ENCODE data around the gene GAMT. TPM values are rescaled to one million over a fixed set of nuclear protein-coding genes. Genes with fewer than 3 reads are reported as not detected.
A peak's percentile ranks its signal among the peaks of the same experiment; 100 is the strongest.

Gene GAMT
- total and polyA plus RNA-seq, 2 experiments from 2014 or later, result 21.5 to 36.9 TPM

DNA sequence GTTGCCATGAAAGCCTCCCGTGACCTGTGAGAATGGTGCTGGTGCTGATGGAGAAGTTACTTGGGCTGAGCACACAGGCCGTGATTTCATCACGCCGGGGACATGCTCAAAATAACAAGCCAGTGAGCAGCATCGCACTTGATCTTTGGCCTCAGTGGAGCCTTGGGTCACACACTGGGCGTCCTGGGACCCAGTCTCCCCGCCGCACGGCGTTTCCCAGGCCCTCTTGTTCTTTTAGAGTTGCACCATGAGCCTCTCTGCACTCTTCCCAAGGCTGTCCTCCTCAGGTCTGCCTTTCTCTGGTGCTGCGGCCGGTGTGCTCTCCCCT, 27.1 kb downstream of the GAMT start (continued):
- TF ChIP-seq, protein P1, sequence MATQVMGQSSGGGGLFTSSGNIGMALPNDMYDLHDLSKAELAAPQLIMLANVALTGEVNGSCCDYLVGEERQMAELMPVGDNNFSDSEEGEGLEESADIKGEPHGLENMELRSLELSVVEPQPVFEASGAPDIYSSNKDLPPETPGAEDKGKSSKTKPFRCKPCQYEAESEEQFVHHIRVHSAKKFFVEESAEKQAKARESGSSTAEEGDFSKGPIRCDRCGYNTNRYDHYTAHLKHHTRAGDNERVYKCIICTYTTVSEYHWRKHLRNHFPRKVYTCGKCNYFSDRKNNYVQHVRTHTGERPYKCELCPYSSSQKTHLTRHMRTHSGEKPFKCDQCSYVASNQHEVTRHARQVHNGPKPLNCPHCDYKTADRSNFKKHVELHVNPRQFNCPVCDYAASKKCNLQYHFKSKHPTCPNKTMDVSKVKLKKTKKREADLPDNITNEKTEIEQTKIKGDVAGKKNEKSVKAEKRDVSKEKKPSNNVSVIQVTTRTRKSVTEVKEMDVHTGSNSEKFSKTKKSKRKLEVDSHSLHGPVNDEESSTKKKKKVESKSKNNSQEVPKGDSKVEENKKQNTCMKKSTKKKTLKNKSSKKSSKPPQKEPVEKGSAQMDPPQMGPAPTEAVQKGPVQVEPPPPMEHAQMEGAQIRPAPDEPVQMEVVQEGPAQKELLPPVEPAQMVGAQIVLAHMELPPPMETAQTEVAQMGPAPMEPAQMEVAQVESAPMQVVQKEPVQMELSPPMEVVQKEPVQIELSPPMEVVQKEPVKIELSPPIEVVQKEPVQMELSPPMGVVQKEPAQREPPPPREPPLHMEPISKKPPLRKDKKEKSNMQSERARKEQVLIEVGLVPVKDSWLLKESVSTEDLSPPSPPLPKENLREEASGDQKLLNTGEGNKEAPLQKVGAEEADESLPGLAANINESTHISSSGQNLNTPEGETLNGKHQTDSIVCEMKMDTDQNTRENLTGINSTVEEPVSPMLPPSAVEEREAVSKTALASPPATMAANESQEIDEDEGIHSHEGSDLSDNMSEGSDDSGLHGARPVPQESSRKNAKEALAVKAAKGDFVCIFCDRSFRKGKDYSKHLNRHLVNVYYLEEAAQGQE (IDR thresholded peaks at IDR 0.05; ENCODE audit: unreplicated experiment), result no peak
- TF ChIP-seq STAT1 (IDR thresholded peaks at IDR 0.05; ENCODE audit: unreplicated experiment), result no peak
- no peak for TF ChIP-seq JUNB (IDR thresholded peaks at IDR 0.05; ENCODE audit: unreplicated experiment)
- TF ChIP-seq ZNF114 (CRISPR knock-in tag; IDR thresholded peaks at IDR 0.05), result no peak

DNA sequence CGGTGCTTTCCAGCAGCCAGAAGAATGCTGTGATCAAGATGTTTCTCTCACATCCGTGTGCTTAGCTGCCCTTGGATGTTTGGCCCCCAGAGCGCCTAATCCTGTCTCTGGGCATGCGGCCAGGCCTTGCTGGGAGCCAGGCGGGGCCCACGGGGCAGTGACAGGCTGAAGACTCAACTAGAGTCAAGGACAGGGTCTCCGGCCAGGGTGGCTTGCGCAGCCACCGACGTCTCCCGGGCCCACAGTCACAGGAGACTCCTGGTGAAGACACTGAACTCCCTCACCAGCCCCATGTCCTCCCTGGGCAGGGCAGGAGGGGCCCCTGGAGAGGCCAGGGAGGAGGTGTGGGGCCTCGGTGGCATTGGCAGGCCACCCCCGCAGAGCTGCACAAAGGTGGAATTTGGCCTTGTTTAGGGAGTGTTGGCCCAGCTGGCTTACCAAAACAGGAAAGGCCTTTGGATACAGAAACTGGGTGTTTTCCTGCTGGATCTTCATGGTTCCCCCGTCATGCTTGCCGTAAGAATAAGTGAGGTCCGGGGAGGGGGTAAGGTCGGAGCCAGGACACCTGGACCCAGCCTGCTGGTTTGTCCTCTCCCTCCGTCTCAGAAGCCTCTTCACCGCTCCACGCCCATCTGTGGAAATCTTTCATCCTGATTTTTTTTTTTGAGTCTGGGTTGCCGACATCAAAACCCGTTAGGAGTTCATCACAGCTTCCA, 27.6 kb downstream of the GAMT start:
- Mint-ChIP-seq H3K36me3 (ENCODE audit: low read depth) (peaks cover 66% of the 10 kb centered on the region), H3K27ac (no peak overlapping the region; the same call in 1 of the 2 replicates), H3K4me3 (no peak overlapping the region), H3K9me3 (no peaks in the 10 kb centered on the region), H3K27me3 (ENCODE audit: insufficient read depth, low read depth, poor library complexity) (peaks cover 6% of the 10 kb centered on the region), H3K4me1 (no peaks in the 10 kb centered on the region)
- Histone ChIP-seq H3K4me3 (no peak overlapping the region), H2AFZ (no peak overlapping the region), H3K79me2 (replicated peaks; ENCODE audit: insufficient read depth) (no peaks in the 10 kb centered on the region), H3K27ac (ENCODE audit: low read depth) (0 out of 2 replicates have a peak overlapping the region, but pooled peaks have one; percentile 19), H3F3A (replicated peaks; ENCODE audit: low read depth) (peaks cover 20% of the 10 kb centered on the region), H3K36me3 (ENCODE audit: insufficient read depth) (peaks cover 7% of the 10 kb centered on the region), H4K20me1 (replicated peaks; ENCODE audit: insufficient read depth) (peaks cover 8% of the 10 kb centered on the region; the same call in 1 of the 2 replicates), H3K9me2 (ENCODE audit: insufficient read depth) (no peaks in the 10 kb centered on the region), H3K4me1 (ENCODE audit: insufficient read depth) (no peaks in the 10 kb centered on the region), H3K4me2 (no peak overlapping the region), H3K27me3 (ENCODE audit: insufficient read depth) (no peaks in the 10 kb centered on the region)
- ATAC-seq, result no peak
- DNase-seq (ENCODE audit: low spot score), result no peak
- TF ChIP-seq, protein P1 (IDR thresholded peaks at IDR 0.05; ENCODE audit: unreplicated experiment), result no peak
- TF ChIP-seq, protein P2, sequence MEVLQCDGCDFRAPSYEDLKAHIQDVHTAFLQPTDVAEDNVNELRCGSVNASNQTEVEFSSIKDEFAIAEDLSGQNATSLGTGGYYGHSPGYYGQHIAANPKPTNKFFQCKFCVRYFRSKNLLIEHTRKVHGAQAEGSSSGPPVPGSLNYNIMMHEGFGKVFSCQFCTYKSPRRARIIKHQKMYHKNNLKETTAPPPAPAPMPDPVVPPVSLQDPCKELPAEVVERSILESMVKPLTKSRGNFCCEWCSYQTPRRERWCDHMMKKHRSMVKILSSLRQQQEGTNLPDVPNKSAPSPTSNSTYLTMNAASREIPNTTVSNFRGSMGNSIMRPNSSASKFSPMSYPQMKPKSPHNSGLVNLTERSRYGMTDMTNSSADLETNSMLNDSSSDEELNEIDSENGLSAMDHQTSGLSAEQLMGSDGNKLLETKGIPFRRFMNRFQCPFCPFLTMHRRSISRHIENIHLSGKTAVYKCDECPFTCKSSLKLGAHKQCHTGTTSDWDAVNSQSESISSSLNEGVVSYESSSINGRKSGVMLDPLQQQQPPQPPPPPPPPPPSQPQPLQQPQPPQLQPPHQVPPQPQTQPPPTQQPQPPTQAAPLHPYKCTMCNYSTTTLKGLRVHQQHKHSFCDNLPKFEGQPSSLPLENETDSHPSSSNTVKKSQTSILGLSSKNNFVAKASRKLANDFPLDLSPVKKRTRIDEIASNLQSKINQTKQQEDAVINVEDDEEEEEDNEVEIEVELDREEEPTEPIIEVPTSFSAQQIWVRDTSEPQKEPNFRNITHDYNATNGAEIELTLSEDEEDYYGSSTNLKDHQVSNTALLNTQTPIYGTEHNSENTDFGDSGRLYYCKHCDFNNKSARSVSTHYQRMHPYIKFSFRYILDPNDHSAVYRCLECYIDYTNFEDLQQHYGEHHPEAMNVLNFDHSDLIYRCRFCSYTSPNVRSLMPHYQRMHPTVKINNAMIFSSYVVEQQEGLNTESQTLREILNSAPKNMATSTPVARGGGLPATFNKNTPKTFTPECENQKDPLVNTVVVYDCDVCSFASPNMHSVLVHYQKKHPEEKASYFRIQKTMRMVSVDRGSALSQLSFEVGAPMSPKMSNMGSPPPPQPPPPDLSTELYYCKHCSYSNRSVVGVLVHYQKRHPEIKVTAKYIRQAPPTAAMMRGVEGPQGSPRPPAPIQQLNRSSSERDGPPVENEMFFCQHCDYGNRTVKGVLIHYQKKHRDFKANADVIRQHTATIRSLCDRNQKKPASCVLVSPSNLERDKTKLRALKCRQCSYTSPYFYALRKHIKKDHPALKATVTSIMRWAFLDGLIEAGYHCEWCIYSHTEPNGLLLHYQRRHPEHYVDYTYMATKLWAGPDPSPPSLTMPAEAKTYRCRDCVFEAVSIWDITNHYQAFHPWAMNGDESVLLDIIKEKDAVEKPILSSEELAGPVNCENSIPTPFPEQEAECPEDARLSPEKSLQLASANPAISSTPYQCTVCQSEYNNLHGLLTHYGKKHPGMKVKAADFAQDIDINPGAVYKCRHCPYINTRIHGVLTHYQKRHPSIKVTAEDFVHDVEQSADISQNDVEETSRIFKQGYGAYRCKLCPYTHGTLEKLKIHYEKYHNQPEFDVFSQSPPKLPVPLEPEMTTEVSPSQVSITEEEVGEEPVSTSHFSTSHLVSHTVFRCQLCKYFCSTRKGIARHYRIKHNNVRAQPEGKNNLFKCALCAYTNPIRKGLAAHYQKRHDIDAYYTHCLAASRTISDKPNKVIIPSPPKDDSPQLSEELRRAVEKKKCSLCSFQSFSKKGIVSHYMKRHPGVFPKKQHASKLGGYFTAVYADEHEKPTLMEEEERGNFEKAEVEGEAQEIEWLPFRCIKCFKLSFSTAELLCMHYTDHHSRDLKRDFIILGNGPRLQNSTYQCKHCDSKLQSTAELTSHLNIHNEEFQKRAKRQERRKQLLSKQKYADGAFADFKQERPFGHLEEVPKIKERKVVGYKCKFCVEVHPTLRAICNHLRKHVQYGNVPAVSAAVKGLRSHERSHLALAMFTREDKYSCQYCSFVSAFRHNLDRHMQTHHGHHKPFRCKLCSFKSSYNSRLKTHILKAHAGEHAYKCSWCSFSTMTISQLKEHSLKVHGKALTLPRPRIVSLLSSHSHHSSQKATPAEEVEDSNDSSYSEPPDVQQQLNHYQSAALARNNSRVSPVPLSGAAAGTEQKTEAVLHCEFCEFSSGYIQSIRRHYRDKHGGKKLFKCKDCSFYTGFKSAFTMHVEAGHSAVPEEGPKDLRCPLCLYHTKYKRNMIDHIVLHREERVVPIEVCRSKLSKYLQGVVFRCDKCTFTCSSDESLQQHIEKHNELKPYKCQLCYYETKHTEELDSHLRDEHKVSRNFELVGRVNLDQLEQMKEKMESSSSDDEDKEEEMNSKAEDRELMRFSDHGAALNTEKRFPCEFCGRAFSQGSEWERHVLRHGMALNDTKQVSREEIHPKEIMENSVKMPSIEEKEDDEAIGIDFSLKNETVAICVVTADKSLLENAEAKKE (CRISPR knock-in tag; IDR thresholded peaks at IDR 0.05), result no peak
- no peak for TF ChIP-seq EZH2 (IDR thresholded peaks at IDR 0.05; ENCODE audit: low read depth, unreplicated experiment)
- no peak for TF ChIP-seq JUNB (IDR thresholded peaks at IDR 0.05; ENCODE audit: unreplicated experiment)
- no peak for TF ChIP-seq POLR2AphosphoS5 (IDR thresholded peaks at IDR 0.05; ENCODE audit: low read depth)
- no peak for TF ChIP-seq NANOG (IDR thresholded peaks at IDR 0.05; ENCODE audit: borderline replicate concordance)
- no peak for TF ChIP-seq ZNF331 (CRISPR knock-in tag; IDR thresholded peaks at IDR 0.05; ENCODE audit: low read depth)
- TF ChIP-seq ZNF114 (CRISPR knock-in tag; IDR thresholded peaks at IDR 0.05), result no peak
- no peak for TF ChIP-seq CREB1 (CRISPR knock-in tag; IDR thresholded peaks at IDR 0.05; ENCODE audit: low read depth)
- no peak for TF ChIP-seq EZH2phosphoT487 (IDR thresholded peaks at IDR 0.05; ENCODE audit: unreplicated experiment)

Measured in GM23338 (cell line).